Measurements from ENCODE around the gene SPON1.

The SPON1 gene

GRCh38 chr11:13944911-13945425 lies 17.6 kb upstream of the SPON1 start:
- no peak for DNase-seq

GRCh38 chr11:13947379-13947778 lies 15.1 kb upstream of the SPON1 start:
- no peak for DNase-seq

GRCh38 chr11:13949876-13950275 lies 12.6 kb upstream of the SPON1 start:
- DNase-seq: no peak

- no peak for DNase-seq
Observed at GRCh38 chr11:13952221-13952620, 10.3 kb upstream of the SPON1 start.

GRCh38 chr11:13952668-13953067 lies 9.9 kb upstream of the SPON1 start:
- DNase-seq: no peak

- no peak for DNase-seq
Observed at GRCh38 chr11:13954591-13954990, 7.9 kb upstream of the SPON1 start.

- peak; percentile 55 for DNase-seq
Observed at GRCh38 chr11:13955971-13956421, 6.5 kb upstream of the SPON1 start.

- DNase-seq: no peak
Observed at GRCh38 chr11:13956988-13957387, 5.5 kb upstream of the SPON1 start.

- DNase-seq: no peak
Observed at GRCh38 chr11:13958641-13959400, 3.7 kb upstream of the SPON1 start.

- DNase-seq: no peak
Observed at GRCh38 chr11:13962198-13962561, 343 bp upstream of the SPON1 start.

GRCh38 chr11:13963169-13963948 lies 836 bp downstream of the SPON1 start:
- DNase-seq: peak; percentile 41

GRCh38 chr11:13963949-13964770 lies 1.6 kb downstream of the SPON1 start:
- DNase-seq: peak; percentile 14

GRCh38 chr11:13964771-13965074 lies 2.2 kb downstream of the SPON1 start:
- DNase-seq: no peak

- no peak for DNase-seq
Observed at GRCh38 chr11:13965337-13965736, 2.8 kb downstream of the SPON1 start.

- DNase-seq: no peak
Observed at GRCh38 chr11:13966013-13966412, 3.5 kb downstream of the SPON1 start.

- no peak for DNase-seq
Observed at GRCh38 chr11:13966486-13966885, 4.0 kb downstream of the SPON1 start.

- no peak for DNase-seq
Observed at GRCh38 chr11:13970986-13971385, 8.5 kb downstream of the SPON1 start.

GRCh38 chr11:13972043-13972910 lies 9.8 kb downstream of the SPON1 start:
- no peak for DNase-seq

GRCh38 chr11:13972944-13973343 lies 10.4 kb downstream of the SPON1 start:
- no peak for DNase-seq

- no peak for DNase-seq
Observed at GRCh38 chr11:13974631-13975030, 12.1 kb downstream of the SPON1 start.

GRCh38 chr11:13983081-13983751 lies 20.7 kb downstream of the SPON1 start:
- no peak for DNase-seq

All from activated CD4-positive, alpha-beta T cell treated with anti-CD3 and anti-CD28 coated beads, Interleukin-2, amount 50 U/mL, for 1 hour (primary cell).